Measurements from ENCODE around the gene CTSD.

CTSD gene

DNA sequence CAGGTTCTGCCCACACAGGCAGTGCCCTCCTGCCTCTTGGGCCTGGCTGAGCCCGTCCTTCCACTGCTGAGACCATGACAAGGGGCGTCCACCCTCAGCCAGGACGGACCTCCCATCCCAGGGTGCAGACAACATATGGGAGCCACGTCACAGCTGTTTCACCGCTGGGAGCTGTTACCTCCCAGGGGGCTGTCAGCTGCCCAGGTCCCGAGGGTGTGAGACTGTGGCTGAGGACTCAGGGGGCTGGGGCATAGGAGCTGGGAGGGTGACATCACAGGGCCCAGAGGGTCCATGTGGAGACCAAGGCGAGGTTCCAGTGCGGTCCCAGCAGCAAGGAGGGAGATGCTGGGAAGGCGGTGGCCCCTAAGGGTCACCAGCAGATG lies 17.9 kb upstream of the CTSD start:
- Histone ChIP-seq H3K27ac (ENCODE audit: low read length) (no peak overlapping the region), H3K9me3 (ENCODE audit: insufficient read depth, low read depth, low read length) (no peaks in the 10 kb centered on the region), H3K9ac (ENCODE audit: low read depth, low read length) (no peak overlapping the region), H3K4me1 (ENCODE audit: insufficient read depth, low read length) (no peaks in the 10 kb centered on the region), H3K27me3 (ENCODE audit: insufficient read depth, low read length) (no peaks in the 10 kb centered on the region), H3K4me3 (ENCODE audit: low read length) (no peak overlapping the region), H3K36me3 (ENCODE audit: insufficient read depth, low read depth, low read length) (no peaks in the 10 kb centered on the region)

DNA sequence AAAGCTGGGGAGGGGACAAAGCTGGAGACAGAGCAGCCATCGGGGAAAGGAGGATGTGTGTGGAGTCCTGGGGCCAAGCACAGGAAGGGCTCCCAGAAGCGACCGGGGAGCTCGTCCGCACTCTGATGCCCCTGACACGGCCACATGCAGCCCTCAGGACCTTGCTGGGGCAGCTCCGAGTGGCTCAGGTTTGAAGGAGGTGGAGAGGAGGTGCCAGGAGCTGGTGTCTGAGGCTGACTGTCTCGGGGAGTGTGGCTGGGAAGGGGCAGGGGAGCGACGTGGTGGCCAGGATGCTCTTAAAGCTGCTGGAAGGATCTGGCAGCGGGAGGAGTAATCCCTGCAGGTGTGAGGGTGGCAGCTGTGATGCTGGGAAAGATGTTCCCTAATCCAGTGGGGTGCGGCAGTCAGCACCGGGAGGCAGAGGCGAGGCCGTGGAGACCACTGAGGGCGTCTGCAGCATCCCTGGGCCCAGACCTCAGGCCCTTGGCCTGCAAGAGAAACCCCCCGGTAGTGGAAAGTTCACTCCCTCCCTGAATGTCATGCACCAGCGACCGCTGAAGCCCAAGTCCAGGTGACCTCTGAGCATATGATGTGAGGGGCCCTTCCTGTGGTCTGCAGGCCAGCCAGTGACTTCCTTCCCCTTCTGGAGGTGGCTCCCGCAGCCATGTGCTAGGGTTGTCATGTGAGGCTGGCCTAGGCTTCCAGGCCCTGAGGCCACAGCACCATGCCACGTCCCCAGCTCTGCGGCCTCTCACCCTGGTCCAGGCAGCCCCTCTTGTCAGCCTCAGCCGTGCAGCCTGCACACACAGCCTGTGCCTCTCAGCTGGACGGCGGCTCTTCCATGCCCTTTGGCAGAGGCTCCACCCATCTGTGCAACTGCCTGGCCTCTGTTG lies 17.2 kb upstream of the CTSD start:
- Histone ChIP-seq H3K9me3 (ENCODE audit: insufficient read depth, low read depth, low read length) (no peaks in the 10 kb centered on the region), H3K4me1 (ENCODE audit: insufficient read depth, low read length) (no peaks in the 10 kb centered on the region), H3K27me3 (ENCODE audit: insufficient read depth, low read length) (no peaks in the 10 kb centered on the region), H3K27ac (ENCODE audit: low read length) (no peak overlapping the region), H3K36me3 (ENCODE audit: insufficient read depth, low read depth, low read length) (no peaks in the 10 kb centered on the region), H3K4me3 (ENCODE audit: low read length) (no peak overlapping the region), H3K9ac (ENCODE audit: low read depth, low read length) (no peak overlapping the region)

DNA sequence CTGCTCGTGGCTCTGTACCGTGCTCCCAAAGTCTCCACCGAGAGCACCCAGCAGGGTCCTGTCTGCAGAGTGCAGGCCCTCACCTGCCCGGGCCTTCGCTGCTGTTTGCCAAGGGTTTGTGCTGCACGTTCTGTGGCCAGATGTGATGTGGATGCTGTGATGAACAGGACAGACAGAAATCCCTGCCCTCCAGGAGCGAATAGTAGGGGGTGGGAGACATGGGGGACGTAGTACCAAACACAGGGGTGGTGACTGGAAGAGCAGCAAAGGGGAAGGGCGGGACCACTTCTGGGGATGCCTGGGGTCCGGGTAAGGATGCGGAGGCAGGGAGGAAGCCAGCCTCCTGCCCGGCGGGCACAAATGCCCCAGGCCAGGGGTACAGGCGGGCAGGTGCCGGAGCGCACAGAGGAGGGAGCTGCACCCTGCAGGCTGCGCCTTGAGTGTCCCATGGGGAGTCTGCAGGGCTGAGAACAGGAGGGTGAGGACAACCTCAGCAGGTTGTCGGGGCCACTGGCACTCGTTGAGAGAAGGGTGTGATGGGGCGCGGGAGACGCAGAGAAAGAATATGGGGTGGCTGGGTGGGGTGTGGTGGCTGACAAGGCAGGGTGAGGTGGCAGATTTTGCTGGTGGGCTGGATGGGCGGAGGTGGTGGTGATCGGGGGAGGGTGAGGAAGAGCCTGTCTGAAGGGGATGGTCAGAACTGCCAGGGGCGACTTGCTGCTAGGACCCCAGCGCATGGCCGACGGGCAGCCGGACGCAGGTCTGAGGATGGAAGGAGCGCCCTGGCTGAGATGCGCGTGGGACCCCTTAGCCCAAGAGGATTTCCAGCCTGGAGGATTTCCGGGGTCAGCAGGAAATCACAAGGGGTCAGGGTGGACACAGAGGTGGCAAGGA lies 16.3 kb upstream of the CTSD start:
- Histone ChIP-seq H3K4me1 (ENCODE audit: insufficient read depth, low read length) (no peaks in the 10 kb centered on the region), H3K4me3 (ENCODE audit: low read length) (no peak overlapping the region), H3K9me3 (ENCODE audit: insufficient read depth, low read depth, low read length) (no peaks in the 10 kb centered on the region), H3K27me3 (ENCODE audit: insufficient read depth, low read length) (no peaks in the 10 kb centered on the region), H3K27ac (ENCODE audit: low read length) (no peak overlapping the region), H3K36me3 (ENCODE audit: insufficient read depth, low read depth, low read length) (no peaks in the 10 kb centered on the region), H3K9ac (ENCODE audit: low read depth, low read length) (no peak overlapping the region)

DNA sequence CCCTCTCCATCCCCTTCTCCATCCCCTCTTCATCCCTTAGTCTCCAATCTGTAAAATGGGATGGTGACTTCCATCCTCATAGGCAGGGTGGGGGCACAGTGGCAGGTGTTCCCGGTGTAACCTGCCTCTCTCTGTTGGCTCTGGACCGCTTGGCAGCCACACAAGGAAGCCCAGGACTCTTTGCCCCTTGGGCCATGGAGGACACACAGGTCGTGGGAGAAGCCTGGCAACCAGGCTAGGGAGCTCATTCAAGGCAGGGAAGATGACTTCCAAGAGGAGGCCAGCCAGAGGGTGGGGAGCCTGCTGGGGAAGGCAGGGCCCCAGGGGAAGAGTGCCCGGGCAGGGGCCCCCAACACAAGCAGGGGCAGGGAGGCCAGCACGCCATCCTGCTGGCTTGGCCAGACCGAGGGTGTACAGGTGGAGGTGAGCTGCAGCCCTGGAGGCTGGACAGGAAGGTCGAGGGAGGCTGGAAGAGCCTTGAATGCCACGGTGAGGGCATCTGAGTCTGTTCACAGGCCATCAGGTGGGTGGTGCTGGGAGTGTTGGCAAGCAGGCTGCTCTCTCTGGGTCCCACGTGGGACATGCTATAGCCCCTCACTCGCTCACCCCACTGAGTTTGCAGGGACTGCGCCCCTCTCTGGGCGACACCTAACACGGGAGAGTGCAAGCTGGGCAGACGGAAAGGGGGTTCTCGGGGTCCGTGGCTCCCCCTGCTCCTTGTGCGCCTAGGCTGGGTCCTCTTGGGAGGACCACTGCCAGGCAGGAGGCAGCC lies 15.5 kb upstream of the CTSD start:
- no peaks in the 10 kb centered on the region for H3K27me3 ChIP-seq (ENCODE audit: insufficient read depth, low read length)
- no peak overlapping the region for H3K9ac ChIP-seq (ENCODE audit: low read depth, low read length)
- H3K4me1 ChIP-seq (ENCODE audit: insufficient read depth, low read length): no peaks in the 10 kb centered on the region
- no peak overlapping the region for H3K27ac ChIP-seq (ENCODE audit: low read length)
- H3K4me3 ChIP-seq (ENCODE audit: low read length): no peak overlapping the region
- no peaks in the 10 kb centered on the region for H3K36me3 ChIP-seq (ENCODE audit: insufficient read depth, low read depth, low read length)
- no peaks in the 10 kb centered on the region for H3K9me3 ChIP-seq (ENCODE audit: insufficient read depth, low read depth, low read length)

DNA sequence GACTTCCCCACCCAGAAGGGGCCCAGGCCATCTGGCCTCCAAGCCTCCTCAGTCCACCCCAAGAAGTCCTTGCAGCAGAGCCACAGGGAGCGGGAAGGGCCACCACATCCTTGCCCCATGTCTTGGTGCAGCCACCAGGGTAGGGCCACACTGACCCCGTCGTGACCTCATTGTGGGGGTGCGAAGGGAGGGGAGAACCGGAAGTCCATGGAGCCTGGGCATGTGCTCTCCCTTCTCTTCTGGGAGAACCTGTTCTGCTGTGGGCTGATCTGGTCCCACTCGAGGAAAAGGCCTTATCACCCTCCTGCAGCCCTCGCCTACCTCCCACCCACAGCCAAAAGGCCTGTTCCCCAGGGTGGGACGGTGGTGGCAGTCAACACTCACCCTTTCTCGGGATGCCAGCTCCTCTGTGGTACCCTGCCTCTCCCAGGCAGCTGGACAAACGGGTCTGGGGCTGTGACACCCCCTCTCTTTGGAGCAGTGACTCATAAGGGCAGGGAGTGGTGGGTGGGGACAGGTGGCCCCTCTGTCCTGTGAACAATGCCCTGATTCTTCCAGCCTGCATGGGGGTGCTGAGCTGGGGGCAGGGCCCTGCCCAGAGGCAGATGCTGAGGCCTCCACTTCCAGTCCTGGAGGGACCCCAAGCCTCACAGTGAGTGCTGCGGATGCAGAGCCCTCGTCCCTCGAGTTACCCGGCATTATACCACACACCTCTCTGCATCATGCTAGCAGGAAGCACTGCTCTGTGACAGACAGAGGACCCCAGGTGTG lies 14.6 kb upstream of the CTSD start:
- no peaks in the 10 kb centered on the region for H3K9me3 ChIP-seq (ENCODE audit: insufficient read depth, low read depth, low read length)
- H3K9ac ChIP-seq (ENCODE audit: low read depth, low read length): no peak overlapping the region
- H3K4me1 ChIP-seq (ENCODE audit: insufficient read depth, low read length): peaks cover under 1% of the 10 kb centered on the region; the same call in 1 of the 2 replicates
- H3K36me3 ChIP-seq (ENCODE audit: insufficient read depth, low read depth, low read length): no peaks in the 10 kb centered on the region
- no peak overlapping the region for H3K27ac ChIP-seq (ENCODE audit: low read length)
- no peak overlapping the region for H3K4me3 ChIP-seq (ENCODE audit: low read length)
- H3K27me3 ChIP-seq (ENCODE audit: insufficient read depth, low read length): no peaks in the 10 kb centered on the region

DNA sequence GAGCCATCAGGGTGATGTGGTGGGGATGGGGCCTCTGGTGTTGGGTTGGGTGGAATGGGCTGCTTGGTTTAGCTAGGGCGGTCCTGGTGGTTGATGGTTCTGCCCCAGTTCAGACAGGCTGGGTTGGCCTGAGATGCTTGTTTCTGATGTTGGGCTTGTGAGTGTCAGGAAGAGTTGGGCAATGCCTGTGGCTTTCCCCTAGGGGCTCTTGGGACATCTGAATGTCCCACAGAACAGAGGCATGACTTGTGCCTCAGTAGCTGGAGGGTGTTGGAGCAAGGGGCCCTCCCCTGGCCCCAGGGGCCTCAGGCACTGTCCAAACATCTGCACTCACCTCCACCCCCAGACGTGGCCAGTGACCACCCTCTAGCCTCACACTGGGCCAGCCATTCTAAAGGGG lies 14.0 kb upstream of the CTSD start:
- no peaks in the 10 kb centered on the region for H3K9me3 ChIP-seq (ENCODE audit: insufficient read depth, low read depth, low read length)
- H3K27me3 ChIP-seq (ENCODE audit: insufficient read depth, low read length): no peaks in the 10 kb centered on the region
- peaks cover 3% of the 10 kb centered on the region; the same call in 1 of the 2 replicates for H3K4me1 ChIP-seq (ENCODE audit: insufficient read depth, low read length)
- H3K9ac ChIP-seq (ENCODE audit: low read depth, low read length): no peak overlapping the region
- H3K27ac ChIP-seq (ENCODE audit: low read length): no peak overlapping the region
- H3K36me3 ChIP-seq (ENCODE audit: insufficient read depth, low read depth, low read length): no peaks in the 10 kb centered on the region
- H3K4me3 ChIP-seq (ENCODE audit: low read length): no peak overlapping the region

DNA sequence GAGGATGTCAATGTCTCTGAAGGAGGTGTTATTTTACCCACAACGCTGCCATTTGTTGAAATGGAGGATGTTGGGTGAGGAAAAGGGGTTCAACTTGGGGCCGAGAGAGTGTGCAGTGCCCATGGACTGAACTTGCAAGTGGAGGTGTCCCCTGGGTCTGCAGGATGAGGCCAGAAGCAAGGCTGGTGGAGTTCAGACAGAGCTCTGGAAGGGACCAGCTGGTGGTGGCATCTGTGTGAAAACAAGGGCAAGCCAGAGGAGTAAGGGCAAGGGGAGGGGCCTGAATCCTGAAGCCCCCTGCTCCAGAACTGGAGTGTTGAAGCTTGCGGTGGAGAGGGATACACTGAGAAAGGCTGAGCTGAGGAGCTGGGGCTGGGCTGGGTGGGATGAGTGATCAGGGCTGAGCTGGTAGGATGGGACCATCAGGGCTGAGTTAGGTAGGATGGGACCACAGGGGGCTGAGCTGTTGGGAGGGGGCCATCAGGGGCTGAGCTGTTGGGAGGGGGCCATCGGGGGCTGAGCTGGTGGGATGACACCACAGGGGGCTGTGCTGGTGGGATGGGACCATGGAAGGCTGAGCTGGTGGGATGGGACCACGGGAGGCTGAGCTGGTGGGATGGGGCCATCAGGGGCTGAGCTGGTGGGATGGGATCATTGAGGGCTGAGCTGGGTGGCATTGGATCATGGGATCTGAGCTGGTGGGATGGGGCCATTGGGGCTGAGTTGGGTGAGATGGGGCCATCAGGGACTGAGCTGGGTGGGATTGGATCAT lies 13.4 kb upstream of the CTSD start:
- no peak overlapping the region for H3K27ac ChIP-seq (ENCODE audit: low read length)
- peaks cover 6% of the 10 kb centered on the region for H3K4me1 ChIP-seq (ENCODE audit: insufficient read depth, low read length)
- no peaks in the 10 kb centered on the region for H3K27me3 ChIP-seq (ENCODE audit: insufficient read depth, low read length)

DNA sequence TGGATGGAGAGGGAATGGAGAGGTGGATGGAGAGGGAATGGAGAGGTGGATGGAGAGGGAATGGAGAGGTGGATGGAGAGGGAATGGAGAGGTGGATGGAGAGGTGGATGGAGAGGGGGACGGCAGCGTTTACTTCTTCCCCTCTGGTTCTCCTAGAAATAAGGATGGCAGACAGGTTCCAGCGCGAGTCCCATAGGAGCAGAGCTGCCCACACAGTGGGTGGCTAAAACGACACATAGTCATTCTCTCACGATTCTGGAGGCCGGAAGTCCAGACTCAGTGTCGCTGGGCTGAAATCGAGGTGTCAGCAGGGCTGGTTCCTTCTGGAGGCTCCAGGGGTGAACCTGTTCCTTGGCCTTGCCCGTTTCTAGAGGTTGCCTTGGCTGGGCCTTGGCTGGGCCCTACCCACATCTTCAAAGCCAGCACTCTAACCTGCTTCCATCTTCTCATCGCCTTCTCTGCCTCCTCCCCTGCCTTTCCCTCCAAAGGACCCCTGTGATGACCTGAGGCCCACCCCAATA lies 12.7 kb upstream of the CTSD start:
- no peak overlapping the region for H3K4me3 ChIP-seq (ENCODE audit: low read length)
- H3K4me1 ChIP-seq (ENCODE audit: insufficient read depth, low read length): peaks cover 9% of the 10 kb centered on the region
- no peak overlapping the region for H3K27ac ChIP-seq (ENCODE audit: low read length)
- H3K9me3 ChIP-seq (ENCODE audit: insufficient read depth, low read depth, low read length): no peaks in the 10 kb centered on the region
- H3K27me3 ChIP-seq (ENCODE audit: insufficient read depth, low read length): no peaks in the 10 kb centered on the region
- H3K9ac ChIP-seq (ENCODE audit: low read depth, low read length): no peak overlapping the region
- H3K36me3 ChIP-seq (ENCODE audit: insufficient read depth, low read depth, low read length): no peaks in the 10 kb centered on the region

More for the DNA sequence above, 13.4 kb upstream of the CTSD start:
- Histone ChIP-seq H3K36me3 (ENCODE audit: insufficient read depth, low read depth, low read length) (no peaks in the 10 kb centered on the region), H3K9ac (ENCODE audit: low read depth, low read length) (no peak overlapping the region), H3K4me3 (ENCODE audit: low read length) (no peak overlapping the region), H3K9me3 (ENCODE audit: insufficient read depth, low read depth, low read length) (no peaks in the 10 kb centered on the region)

DNA sequence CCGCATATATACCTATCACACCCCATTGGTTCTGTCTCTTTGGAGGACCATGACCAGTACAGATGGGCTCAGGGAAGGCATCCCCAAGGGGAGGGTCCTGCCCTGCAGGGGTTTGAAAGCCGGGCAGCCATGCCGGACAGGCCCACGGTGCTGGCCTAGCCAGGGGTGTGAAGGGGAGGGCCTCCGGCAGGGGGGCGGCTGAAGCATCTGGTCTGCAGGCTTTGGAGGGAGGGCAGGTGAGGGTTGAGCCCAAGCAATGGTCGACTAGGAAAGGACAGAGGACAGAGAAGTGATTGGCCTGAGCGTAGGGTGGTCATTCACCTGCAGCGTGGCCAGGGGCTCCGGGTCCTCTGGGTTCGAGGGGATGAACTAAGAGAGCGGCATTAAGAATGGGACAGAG lies 11.2 kb upstream of the CTSD start:
- H3K9ac ChIP-seq (ENCODE audit: low read depth, low read length): no peak overlapping the region
- no peak overlapping the region for H3K4me3 ChIP-seq (ENCODE audit: low read length)
- no peak overlapping the region for H3K27ac ChIP-seq (ENCODE audit: low read length)
- H3K4me1 ChIP-seq (ENCODE audit: insufficient read depth, low read length): peaks cover 9% of the 10 kb centered on the region
- H3K27me3 ChIP-seq (ENCODE audit: insufficient read depth, low read length): no peaks in the 10 kb centered on the region
- no peaks in the 10 kb centered on the region for H3K9me3 ChIP-seq (ENCODE audit: insufficient read depth, low read depth, low read length)
- no peaks in the 10 kb centered on the region for H3K36me3 ChIP-seq (ENCODE audit: insufficient read depth, low read depth, low read length)

DNA sequence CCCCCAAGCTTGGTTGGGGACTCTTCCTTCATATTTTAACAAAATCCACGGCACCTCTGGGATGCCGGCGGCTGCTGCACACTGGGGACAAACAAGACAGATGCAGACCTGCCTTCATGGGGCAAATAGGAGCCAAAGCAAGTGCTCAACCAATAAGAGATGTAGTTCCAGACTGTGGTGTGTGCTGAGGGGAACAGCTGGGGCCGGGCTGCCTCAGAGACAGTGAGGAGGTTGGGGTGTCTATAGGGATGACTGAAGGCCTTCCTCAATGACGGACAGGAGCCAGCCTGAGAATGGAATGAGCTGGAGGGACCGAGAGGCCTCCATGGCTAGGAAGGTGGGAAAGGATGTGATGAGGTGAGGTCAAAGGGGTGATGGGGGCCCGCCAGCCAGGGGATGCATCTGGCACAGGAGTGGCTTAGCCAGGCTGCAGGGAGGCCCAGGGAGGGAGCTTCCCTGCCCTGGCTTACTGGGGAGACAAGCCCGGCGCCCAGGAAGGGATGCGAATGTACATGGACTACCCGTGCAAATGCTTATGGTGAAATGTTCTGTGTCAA lies 10.3 kb upstream of the CTSD start:
- Histone ChIP-seq H3K4me1 (ENCODE audit: insufficient read depth, low read length) (peaks cover 9% of the 10 kb centered on the region), H3K4me3 (ENCODE audit: low read length) (no peak overlapping the region), H3K9ac (ENCODE audit: low read depth, low read length) (no peak overlapping the region), H3K9me3 (ENCODE audit: insufficient read depth, low read depth, low read length) (no peaks in the 10 kb centered on the region), H3K27ac (ENCODE audit: low read length) (no peak overlapping the region), H3K36me3 (ENCODE audit: insufficient read depth, low read depth, low read length) (no peaks in the 10 kb centered on the region), H3K27me3 (ENCODE audit: insufficient read depth, low read length) (no peaks in the 10 kb centered on the region)

Data from iPS-20b (cell line).